Neural progenitor cell (in vitro differentiated cells): ENCODE results near the gene MGST2. TPM values are rescaled to one million over a fixed set of nuclear protein-coding genes. Genes with fewer than 3 reads are reported as not detected.
"Not testable (repeated sequence)": the region's sequence is repeated elsewhere in the genome, so short reads cannot be mapped to it uniquely, and the experiment has no call there.

Experiments
- DNase-seq: peaks from one replicate; pipeline ENCODE4 v3.0.0-alpha.2; 2016; ENCODE audit warnings: low spot score
- H2AFZ ChIP-seq: fragments of 200-600 bp; sonication (generic); replicated peaks from 2 replicates; pipeline ENCODE4 v1.6.1; 2016; ENCODE audit warnings: antibody characterized with exemption
- H3F3A ChIP-seq: fragments of 200-600 bp; sonication (generic); 2 replicates; pipeline ENCODE4 v1.6.1; 2016; ENCODE audit warnings: antibody characterized with exemption, low read depth
- H3K27ac ChIP-seq: fragments of 200-600 bp; sonication (generic); 2 replicates; pipeline ENCODE4 v1.5.1; 2016; ENCODE audit warnings: mild to moderate bottlenecking
- H3K27me3 ChIP-seq: fragments of 200-600 bp; sonication (generic); 2 replicates; pipeline ENCODE4 v1.6.1; 2016; ENCODE audit warnings: mild to moderate bottlenecking, moderate library complexity
- H3K36me3 ChIP-seq: fragments of 200-600 bp; sonication (generic); 2 replicates; pipeline ENCODE4 v1.5.1; 2016
- H3K4me1 ChIP-seq: fragments of 200-600 bp; sonication (generic); 2 replicates; pipeline ENCODE4 v1.6.1; 2016; ENCODE audit warnings: mixed run types
- H3K4me2 ChIP-seq: fragments of 200-600 bp; sonication (generic); 2 replicates; pipeline ENCODE4 v1.6.1; 2016
- H3K4me3 ChIP-seq: fragments of 200-600 bp; sonication (generic); 2 replicates; pipeline ENCODE4 v1.5.1; 2016
- H3K79me2 ChIP-seq: fragments of 200-600 bp; sonication (generic); 2 replicates; pipeline ENCODE4 v1.6.1; 2016; ENCODE audit warnings: low read depth
- H3K9ac ChIP-seq: fragments of 200-600 bp; sonication (generic); 2 replicates; pipeline ENCODE4 v1.6.1; 2016
- H3K9me3 ChIP-seq: fragments of 200-600 bp; sonication (generic); 2 replicates; pipeline ENCODE4 v1.5.1; 2016; ENCODE audit warnings: low read depth
- H4K20me1 ChIP-seq: fragments of 200-600 bp; sonication (generic); 2 replicates; pipeline ENCODE4 v1.6.1; 2016; ENCODE audit warnings: low read depth
- H3K27ac Mint-ChIP-seq: 3 replicates; pipeline ENCODE4 v1.8.0; 2021; ENCODE audit warnings: mixed read lengths
- H3K27me3 Mint-ChIP-seq: 2 replicates; pipeline ENCODE4 v1.8.0; 2022; ENCODE audit warnings: low read depth, mild to moderate bottlenecking, inconsistent platforms, moderate library complexity, mixed read lengths; ENCODE audit not compliant: insufficient read depth
- H3K36me3 Mint-ChIP-seq: 3 replicates; pipeline ENCODE4 v1.8.0; 2021; ENCODE audit warnings: mixed read lengths
- H3K4me1 Mint-ChIP-seq: 3 replicates; pipeline ENCODE4 v1.8.0; 2021; ENCODE audit warnings: mixed read lengths
- H3K4me3 Mint-ChIP-seq: 3 replicates; pipeline ENCODE4 v1.8.0; 2021; ENCODE audit warnings: mild to moderate bottlenecking, moderate library complexity, mixed read lengths
- H3K9me3 Mint-ChIP-seq: 3 replicates; pipeline ENCODE4 v1.8.0; 2020; ENCODE audit warnings: mixed read lengths
- CTCF ChIP-seq: fragments of 200-600 bp; sonication (generic); IDR thresholded peaks from 2 replicates; pipeline ENCODE4 v1.5.1; 2017; ENCODE audit warnings: antibody characterized with exemption, mild to moderate bottlenecking
- EZH2 ChIP-seq: fragments of 200-600 bp; sonication (generic); IDR thresholded peaks from 2 replicates; pipeline ENCODE4 v1.6.1; 2017; ENCODE audit warnings: antibody characterized with exemption, mild to moderate bottlenecking, moderate library complexity
- EZH2phosphoT487 ChIP-seq: fragments of 200-600 bp; sonication (generic); IDR thresholded peaks from 2 replicates; pipeline ENCODE4 v1.6.1; 2017; ENCODE audit warnings: antibody characterized with exemption
- total RNA-seq: library from RNA; depleted of rRNA; stranded (reverse); fragments of >200 nt; gene quantifications from 2 replicates; pipeline ENCODE4 v1.2.3, GENCODE V29; 2015; ENCODE audit warnings: low replicate concordance

MGST2 gene
- total RNA-seq, 1 donor from 2014 or later, result 4.4 TPM

- Mint-ChIP-seq H3K27me3 (peaks cover 7% of the 10 kb centered on the region), H3K9me3 (peaks cover 25% of the 10 kb centered on the region), H3K27ac (peak overlapping the region; percentile 75), H3K4me3 (no peak overlapping the region), H3K4me1 (peaks cover 26% of the 10 kb centered on the region), H3K36me3 (peaks cover 3% of the 10 kb centered on the region)
- Histone ChIP-seq H3K27me3 (peaks cover 18% of the 10 kb centered on the region), H3K79me2 (no peaks in the 10 kb centered on the region), H3F3A (peaks cover 19% of the 10 kb centered on the region), H3K36me3 (no peaks in the 10 kb centered on the region), H3K4me2 (peak overlapping the region; percentile 74), H2AFZ (peak overlapping the region; percentile 99), H3K27ac (no peak overlapping the region), H3K9ac (no peak overlapping the region), H3K9me3 (no peaks in the 10 kb centered on the region), H4K20me1 (no peaks in the 10 kb centered on the region), H3K4me1 (peaks cover 26% of the 10 kb centered on the region), H3K4me3 (peak overlapping the region; percentile 32)
- TF ChIP-seq EZH2 (no peak), CTCF (peak; percentile 58), EZH2phosphoT487 (no peak)
- peak; percentile 62 for DNase-seq
Measured at GRCh38 chr4:139633661-139634060, 32.0 kb upstream of the MGST2 start.

DNA sequence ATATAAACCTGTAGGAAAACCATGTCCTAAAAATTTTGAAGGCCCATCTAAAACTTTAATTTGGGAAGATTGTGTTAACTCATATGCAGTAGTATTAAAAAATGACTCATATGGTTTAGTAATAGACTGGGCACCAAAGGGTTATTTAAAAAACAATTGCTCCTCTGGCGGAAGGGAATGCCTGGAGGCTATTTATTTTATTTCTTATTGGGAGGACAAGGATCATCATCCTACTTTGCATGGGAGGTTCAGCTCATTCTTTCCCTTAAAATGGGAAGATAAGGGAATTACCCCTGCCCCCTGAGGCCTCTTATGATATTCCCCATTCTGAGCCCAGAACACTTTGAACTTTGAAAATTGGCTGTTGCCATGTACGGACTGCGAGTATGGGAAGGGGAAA is 29.7 kb upstream of the MGST2 start:
- no peak overlapping the region for H2AFZ ChIP-seq
- no peak overlapping the region for H3K4me2 ChIP-seq
- peaks cover 18% of the 10 kb centered on the region for H3K27me3 ChIP-seq
- no peaks in the 10 kb centered on the region for H4K20me1 ChIP-seq
- no peak overlapping the region for H3K9ac ChIP-seq
- H3F3A ChIP-seq, result peaks cover 5% of the 10 kb centered on the region
- H3K36me3 ChIP-seq, result no peaks in the 10 kb centered on the region
- no peak for DNase-seq
- TF ChIP-seq CTCF, result no peak
- no peak for TF ChIP-seq EZH2phosphoT487
- TF ChIP-seq EZH2, result no peak
- Mint-ChIP-seq H3K36me3 (peaks cover 6% of the 10 kb centered on the region), H3K4me1 (peaks cover 12% of the 10 kb centered on the region), H3K27me3 (peaks cover 6% of the 10 kb centered on the region), H3K9me3 (peaks cover 27% of the 10 kb centered on the region), H3K27ac (no peak overlapping the region), H3K4me3 (no peak overlapping the region)
- H3K4me1 ChIP-seq, result peaks cover 15% of the 10 kb centered on the region
- H3K9me3 ChIP-seq, result no peaks in the 10 kb centered on the region
- H3K79me2 ChIP-seq, result no peaks in the 10 kb centered on the region
- H3K27ac ChIP-seq, result no peak overlapping the region
- no peak overlapping the region for H3K4me3 ChIP-seq

- H3K79me2 ChIP-seq, H3K4me2 ChIP-seq, H3K36me3 Mint-ChIP-seq, H3F3A ChIP-seq, H3K27ac Mint-ChIP-seq, H3K4me1 ChIP-seq, H3K4me3 ChIP-seq, H4K20me1 ChIP-seq, DNase-seq, H3K4me1 Mint-ChIP-seq, H3K9me3 ChIP-seq, H3K4me3 Mint-ChIP-seq, H3K9ac ChIP-seq, H2AFZ ChIP-seq, H3K36me3 ChIP-seq, H3K27ac ChIP-seq, H3K27me3 ChIP-seq, H3K27me3 Mint-ChIP-seq: not testable (repeated sequence)
- peaks cover 24% of the 10 kb centered on the region for H3K9me3 Mint-ChIP-seq
Measured at GRCh38 chr4:139638306-139638705, 27.3 kb upstream of the MGST2 start.

DNA sequence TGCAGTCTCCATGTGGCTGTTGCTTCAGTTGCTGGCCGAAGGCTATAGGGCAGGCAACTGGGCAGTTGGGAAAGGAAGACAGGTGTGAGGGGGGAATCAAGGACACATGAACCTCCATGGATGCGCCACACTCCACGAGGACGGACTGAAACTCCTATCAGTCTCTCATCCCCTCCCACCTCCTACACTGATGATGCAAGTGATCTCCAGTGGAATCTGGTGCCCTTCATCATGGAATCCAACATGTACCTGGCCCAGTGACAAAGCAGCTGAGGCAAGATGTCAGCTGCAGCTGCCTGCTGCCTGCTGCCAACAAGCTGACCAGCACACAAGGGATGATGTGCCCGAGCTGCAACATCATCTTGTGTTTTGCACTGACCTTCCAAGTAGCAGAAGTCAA is 26.0 kb upstream of the MGST2 start:
- Histone ChIP-seq H3K27ac (no peak overlapping the region), H3K4me1 (no peaks in the 10 kb centered on the region), H4K20me1 (no peaks in the 10 kb centered on the region), H3K9ac (no peak overlapping the region), H3K4me2 (no peak overlapping the region), H3K9me3 (no peaks in the 10 kb centered on the region), H3K27me3 (no peaks in the 10 kb centered on the region), H3K36me3 (no peaks in the 10 kb centered on the region), H3F3A (no peaks in the 10 kb centered on the region), H3K4me3 (no peak overlapping the region), H3K79me2 (no peaks in the 10 kb centered on the region), H2AFZ (no peak overlapping the region)
- peaks cover 3% of the 10 kb centered on the region for H3K27me3 Mint-ChIP-seq
- no peak overlapping the region for H3K4me3 Mint-ChIP-seq
- peaks cover 4% of the 10 kb centered on the region for H3K36me3 Mint-ChIP-seq
- H3K9me3 Mint-ChIP-seq, result peaks cover 22% of the 10 kb centered on the region
- no peaks in the 10 kb centered on the region for H3K4me1 Mint-ChIP-seq
- no peak overlapping the region for H3K27ac Mint-ChIP-seq
- no peak for DNase-seq
- TF ChIP-seq EZH2phosphoT487 (no peak), CTCF (no peak), EZH2 (no peak)
